GM19455 (cell line): ENCODE measurements around the gene KLC4.
"Not testable (repeated sequence)": the region's sequence is repeated elsewhere in the genome, so short reads cannot be mapped to it uniquely, and the experiment has no call there.

Experiments used
- ATAC-seq: cut with Tn5 transposase; IDR thresholded peaks from one replicate; pipeline ENCODE4 v1.9.1; 2021; ENCODE audit not compliant: unreplicated experiment

The KLC4 gene

DNA sequence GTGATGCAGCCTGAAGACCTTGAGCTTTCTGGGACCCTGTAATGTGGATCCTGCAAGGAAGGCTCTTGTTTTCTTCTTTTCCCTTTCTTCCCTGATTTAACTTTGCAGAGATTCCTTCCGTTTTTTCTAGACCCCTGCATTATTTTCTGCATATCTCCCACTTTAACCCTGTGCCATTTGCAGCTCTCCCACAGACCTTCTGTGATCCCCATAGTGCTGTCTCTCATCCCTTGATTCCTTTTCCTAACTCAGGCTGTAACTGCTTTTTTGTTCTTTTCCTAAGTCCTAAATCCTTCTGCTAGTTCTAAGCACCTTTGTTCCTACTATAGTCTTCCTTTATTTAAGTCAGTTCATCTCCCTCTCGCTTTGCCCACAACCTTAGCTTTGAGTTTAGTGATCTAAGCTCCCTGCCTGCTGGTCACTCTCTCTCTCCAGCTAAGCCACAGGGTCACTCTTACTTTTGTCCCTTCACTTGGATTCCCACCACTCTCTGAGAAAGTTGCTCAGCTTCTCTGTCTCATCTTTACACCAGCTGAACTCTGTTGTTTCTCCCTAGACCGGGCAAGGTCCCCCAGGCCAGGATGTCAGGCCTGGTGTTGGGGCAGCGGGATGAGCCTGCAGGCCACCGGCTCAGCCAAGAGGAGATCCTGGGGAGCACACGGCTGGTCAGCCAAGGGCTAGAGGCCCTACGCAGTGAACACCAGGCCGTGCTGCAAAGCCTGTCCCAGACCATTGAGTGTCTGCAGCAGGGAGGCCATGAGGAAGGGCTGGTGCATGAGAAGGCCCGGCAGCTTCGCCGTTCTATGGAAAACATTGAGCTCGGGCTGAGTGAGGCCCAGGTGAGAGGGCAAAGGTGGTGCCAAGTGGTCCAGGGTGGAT is 1.6 kb downstream of the KLC4 start:
- ATAC-seq = no peak

DNA sequence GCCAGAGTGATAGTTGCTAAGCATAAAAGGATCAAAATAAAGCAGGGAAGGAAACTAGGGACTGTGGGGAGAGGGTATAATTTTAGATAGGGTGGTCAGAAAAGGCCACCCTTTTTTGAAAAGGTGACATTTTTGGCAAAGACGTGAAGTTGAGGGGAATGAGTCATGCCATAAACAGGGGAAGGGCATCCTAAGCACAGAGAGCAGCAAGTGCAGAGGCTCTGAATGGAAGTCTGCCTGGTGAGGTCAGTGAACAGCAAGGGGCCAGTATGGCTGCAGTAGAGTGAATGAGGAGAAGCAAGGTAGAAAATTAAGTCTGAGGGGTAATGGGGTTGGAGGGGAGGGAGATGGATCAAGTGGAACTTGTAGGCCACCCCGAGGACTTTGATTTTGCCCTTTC is 2.4 kb downstream of the KLC4 start:
- ATAC-seq = no peak

DNA sequence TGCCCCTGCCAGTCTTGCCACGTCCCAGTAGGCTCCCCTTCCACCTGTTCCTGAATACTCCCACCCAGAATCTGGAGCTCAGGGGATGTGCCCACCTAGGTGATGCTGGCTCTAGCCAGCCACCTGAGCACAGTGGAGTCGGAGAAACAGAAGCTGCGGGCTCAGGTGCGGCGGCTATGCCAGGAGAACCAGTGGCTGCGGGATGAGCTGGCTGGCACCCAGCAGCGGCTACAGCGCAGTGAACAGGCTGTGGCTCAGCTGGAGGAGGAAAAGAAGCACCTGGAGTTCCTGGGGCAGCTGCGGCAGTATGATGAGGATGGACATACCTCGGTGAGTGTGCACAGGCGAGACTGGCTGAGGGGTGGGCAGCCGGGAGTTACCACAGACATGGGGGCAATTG is 3.4 kb downstream of the KLC4 start:
- ATAC-seq = no peak

DNA sequence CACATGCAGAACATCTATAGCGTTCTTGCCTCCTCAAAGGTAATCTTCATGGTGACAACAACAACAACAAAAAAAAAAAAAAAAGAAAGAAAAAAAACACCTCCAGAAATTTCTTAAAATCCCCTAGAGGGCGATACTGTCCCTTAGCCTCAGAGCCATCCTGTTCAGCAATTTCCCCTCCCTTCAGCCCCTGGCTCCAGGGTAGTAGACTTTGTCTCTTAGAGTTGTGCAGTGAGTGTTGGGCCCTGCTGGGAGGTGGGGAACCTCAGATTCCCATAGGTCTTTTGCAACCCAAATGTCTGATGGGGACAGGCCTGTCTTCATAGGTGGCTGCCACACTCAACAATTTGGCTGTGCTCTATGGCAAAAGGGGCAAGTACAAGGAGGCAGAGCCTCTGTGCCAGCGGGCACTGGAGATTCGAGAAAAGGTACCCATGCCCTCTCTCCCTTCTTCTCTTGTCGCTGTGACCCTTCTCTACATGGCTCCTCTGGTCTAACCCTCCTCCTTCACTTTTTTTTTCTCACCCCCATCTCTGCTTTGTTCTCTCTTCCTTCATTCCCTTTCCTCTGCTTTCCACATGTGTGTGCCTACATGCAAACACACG is 10.7 kb downstream of the KLC4 start:
- no peak for ATAC-seq

DNA sequence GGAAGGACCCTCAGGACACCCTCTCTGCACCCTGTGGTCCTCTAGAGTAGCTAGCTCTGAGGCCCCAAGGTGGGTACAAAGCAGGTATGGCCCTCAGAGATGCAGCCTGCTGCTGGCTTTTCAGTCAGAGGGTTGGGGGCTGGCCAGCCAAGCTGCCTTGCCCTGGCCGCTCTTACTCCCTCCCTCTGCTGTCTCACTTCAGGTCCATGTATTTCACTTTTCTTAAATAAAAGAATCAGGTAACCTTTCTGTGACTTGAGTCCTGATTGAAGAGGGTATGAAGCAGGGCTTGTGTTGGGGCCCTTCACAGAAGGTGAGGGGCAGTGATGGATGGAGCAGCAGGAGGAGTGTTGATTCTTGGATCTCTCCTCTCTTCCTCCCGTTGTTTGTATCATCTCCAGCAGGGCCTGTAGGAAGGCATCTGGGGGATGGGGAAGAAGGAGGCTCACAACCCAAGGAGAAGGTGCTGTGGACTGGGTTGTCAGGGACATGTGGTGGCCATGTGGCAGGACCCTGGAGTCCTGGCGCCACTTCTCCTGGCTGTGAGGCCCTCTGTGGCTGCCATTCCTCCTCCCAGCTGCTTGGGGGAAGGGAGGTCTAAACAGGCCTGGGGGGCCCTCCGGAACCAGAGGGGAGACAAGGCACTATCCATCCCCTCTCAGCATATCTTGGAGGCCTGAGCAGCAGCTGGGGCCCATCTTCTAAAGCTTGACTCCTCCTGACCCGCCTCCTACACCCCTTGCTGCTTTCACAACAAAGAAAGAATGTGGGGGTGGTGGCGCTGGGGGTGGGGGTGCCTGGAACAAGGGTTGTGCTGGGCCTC is 15.6 kb downstream of the KLC4 start:
- ATAC-seq = no peak

DNA sequence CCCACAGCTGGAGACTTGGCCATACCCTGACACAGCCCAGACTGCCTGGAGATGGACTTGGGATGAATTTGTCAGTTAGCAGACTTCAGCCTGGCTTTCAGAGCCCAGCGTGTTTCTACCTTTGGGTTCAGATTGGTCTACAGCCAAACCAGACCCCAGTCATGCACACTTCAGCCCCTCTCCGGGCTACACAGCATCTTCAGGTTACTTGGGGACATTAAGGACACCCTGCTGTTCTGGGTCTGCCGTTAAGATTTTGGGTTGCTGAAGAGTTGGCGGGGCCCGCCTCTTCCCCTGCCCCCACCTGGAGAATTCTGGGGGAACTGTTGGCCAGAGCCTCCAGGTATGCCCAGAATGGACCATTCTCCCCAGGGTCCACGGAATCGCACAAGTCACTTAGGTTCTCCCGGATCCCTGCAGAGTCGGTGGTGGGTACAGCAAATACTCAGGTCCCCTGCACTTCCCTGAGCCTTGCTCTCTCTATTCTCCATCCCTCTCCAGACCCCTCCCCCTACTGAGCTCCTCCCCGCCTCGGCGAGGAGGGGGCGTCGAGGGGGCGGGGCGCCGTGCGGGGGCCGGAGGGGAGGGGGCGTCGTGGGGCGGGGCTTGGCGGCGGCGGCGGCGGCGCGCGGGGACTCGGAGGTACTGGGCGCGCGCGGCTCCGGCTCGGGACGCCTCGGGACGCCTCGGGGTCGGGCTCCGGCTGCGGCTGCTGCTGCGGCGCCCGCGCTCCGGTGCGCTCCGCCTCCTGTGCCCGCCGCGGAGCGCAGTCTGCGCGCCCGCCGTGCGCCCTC is 16.4 kb downstream of the KLC4 start, which contains the start of gene PTK7:
TSS of gene PTK7 (plus strand) at position 645 of the 794 bp plus-strand sequence. CDS start 175 bp downstream, outside the sequence.
- ATAC-seq = no peak

DNA sequence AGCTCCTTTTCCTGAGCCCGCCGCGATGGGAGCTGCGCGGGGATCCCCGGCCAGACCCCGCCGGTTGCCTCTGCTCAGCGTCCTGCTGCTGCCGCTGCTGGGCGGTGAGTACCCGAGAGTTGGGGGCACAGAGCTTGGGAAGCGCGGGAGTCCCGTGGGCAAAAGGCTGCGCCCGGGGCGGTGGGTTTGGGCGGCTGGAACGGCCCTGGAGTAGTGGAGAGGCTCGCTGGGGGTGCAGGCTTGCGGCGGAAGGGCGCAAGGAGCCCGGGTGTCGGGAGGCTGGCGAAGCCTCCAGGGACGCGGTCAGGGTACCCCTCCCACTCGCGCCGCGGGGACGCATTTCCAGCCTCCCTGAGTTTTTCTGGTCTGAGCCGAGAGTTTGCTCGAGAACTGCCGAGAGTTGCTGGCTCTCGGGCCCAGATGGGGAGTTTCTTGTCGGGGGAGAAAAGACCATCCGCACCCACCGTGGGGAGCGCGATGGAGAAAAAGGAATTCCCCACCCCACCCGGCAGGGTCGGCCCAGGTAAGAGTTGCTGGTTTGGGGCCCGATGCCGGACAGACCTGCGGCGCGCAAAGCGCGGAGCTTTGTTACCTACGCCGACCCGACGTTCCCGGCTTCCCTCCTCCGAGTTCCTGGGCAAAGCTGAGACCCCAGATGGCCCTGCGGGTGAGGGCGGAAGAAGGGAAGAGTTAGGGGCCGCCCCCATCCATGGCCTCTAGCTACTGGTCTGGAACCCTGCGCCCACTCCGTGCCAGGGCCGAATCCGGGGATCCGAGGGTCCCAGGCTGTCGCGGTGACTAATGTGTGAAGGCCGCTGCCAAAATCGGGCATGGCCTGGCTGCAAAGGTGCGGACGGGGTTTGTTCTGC is 17.3 kb downstream of the KLC4 start:
- ATAC-seq = no peak

DNA sequence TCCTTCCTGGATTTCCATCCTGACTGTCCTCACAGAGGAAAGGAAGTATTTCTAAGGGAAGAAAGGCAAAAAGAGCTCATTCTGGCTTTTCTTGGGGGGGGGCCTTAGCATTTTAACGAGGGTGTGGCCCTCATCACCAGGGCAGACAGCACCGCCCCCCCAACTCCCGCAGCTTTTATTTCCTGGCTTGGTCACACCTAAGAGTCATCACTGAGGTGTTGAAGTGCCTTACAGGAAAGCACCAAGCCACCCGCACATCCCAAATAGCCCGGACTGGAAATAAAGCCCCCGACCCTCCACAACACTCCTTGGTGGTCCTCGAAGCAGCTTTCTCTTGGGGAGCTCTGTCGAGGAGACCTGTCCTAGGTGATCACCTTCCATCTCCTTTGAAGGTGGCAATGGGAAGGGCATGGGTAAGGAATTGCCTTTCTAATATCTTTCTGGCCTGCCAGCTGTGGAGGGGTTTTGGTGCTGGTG is 17.9 kb downstream of the KLC4 start:
- no peak for ATAC-seq

DNA sequence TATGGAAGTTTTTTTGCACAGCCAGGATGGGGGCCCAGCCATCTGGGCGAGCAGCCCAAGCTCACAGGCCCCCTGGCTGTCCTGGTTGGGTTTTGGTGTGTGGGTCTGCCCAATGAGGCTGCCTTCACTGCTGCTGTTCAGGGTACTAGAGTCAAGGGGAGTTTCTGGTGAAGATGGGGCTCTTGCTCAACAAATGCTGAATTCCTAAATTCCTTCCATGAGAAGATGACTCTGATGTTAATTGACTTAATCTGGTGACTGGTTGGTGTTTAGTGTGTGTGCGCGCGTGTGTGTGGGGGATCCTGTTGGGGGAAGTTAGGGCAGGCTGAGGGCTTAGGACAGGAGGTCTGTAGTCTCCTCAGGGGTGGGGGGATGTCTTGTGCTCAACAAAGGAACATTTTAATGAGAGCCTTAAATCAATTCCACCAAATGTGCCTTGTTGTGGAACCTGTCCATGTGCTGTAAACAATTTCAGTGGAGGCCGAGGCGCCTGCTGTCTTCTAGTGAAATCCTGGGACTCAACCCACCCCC is 18.6 kb downstream of the KLC4 start:
- ATAC-seq = no peak

DNA sequence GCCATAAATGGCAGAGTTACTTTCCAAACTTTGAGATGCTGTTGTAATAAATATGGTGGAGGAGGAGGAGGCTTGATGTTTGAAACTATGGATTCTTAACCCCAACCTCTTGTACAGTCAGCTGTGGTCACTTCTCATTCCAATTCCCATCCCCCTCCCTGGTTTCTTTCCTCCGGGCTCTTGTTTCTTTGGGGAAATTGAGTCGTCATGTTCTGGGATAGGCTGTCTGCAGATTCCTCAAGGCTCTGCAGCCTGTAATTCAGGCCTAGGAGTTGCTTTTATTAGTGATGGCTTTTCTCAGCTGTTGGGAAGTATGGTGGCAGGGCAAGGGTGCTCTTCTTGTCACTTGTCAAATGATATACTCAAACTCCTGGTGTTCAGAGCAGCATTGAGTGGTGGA is 19.3 kb downstream of the KLC4 start:
- no peak for ATAC-seq

DNA sequence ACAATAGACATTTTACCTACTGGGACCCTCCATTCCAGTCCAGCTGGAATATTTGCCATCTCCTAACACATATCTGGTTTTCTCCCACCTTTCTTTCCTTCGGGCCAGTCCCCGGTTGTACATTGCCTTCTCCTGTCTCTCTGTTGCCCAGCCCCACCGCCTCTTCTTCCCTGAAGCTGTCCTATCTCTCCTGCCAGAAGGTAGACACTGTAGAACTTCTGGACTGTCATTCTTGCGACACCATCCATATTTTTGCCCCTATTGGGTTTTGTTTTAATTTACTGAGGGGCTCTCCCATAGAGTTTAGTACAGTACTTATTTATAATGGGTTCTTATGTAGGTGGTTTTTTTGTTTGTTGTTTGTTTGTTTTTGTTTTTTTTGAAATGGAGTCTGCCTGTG is 21.6 kb downstream of the KLC4 start:
- no peak for ATAC-seq

DNA sequence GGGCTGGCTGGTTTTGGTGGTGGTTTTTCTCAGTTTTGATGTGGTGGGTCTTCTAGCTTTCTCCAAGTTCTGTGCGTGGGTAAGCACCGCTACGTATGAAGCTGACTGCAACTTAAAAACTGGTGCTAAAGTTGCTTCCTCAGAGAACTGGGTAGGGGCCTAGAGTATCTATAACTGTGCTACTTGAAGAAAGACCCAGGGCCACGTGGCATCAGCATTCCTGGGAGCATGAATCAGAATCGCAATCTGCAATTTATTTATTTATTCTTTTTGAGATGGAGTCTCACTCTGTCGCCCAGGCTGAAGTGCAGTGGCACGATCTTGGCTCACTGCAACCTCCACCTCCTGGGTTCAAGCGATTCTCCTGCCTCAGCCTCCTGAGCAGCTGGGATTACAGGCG is 22.5 kb downstream of the KLC4 start:
- not testable (repeated sequence) for ATAC-seq

DNA sequence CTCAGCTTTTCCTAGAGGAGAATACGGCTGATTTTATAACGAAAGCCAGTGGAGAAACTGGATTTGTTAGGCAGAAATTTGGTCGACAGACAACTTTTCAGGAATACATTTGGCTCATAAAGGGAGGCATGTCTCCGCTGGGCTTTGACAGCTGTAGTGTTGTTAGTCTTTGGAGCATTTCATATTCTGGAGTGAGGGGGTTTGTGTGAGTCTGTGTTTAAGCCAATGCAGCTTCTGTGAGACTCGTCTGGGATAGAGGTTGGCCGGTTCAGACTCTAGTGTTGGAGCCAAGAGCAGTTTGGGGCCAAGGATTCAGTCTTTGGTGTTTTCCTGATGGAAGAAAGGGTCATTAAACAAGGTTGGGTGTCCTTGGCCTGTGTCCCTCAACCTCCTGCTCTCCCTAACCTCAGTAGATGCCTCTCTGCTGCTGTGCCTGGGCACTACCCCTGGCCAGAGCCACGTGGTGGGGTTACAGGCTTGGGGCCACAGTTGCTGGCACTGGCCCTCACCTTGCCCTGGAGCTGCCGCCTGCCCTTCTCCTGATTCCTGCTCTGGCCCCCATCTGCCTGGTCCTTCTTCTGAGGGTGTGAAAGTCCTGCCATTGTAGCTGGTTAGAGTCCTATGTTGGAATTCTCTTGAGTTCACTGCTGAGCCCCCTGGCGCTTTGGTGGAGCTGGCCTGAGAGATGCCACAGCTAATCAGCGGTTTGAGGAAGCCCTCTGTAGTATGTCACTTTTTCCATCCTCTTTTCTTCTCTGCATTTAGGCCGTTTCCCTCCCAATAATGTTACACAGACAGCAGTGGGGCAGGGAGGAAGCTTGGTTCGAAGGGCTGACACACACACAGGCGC is 23.6 kb downstream of the KLC4 start:
- ATAC-seq = no peak

DNA sequence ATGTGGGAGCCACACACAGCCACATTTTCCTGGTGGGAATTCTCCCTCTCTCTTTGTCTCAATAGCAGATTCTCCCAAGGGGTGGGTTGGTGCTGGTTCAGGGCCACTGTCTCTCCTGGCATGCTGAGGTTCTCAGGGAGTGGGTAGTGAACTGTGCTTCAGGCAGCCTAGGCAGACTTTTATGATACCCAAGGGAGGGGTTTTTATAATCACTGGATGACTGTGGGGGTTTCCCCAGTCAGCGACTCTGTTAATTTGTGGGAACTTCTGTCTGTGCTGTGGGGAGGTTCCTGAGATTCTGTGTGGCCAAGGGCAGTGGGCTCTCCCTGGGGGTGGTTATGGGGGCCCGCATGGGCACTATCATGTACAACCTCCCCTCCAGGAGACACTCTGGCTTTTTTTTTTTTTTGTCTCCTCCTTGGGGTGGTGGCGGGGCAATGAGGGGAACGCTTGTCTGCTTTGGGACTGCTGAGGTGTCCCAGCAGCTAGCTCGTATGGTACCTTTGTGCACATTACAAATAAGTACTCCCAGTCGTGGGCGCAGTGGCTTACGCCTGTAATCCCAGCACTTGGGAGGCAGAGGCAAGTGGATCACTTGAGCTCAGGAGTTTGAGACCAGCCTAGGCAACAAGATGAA is 26.7 kb downstream of the KLC4 start:
- ATAC-seq = no peak

DNA sequence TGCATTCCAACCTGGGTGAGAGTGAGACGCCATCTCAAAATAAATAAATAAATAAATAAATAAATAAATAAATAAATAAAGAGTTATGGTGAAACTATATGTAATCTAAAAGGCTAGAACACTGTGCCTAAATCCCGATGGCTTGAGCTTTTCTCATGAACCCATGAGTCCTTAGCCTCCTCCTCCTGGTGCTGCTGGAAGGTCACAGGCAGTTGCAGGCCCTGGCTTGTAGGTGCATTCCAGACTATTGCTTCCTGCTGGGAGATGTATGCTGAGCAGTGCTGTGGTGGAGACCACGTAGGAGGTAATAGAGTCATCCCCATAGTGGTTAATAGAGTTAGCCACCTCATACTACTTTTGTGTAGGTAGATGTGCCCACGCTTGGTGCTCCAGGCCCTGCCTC is 29.2 kb downstream of the KLC4 start:
- no peak for ATAC-seq

DNA sequence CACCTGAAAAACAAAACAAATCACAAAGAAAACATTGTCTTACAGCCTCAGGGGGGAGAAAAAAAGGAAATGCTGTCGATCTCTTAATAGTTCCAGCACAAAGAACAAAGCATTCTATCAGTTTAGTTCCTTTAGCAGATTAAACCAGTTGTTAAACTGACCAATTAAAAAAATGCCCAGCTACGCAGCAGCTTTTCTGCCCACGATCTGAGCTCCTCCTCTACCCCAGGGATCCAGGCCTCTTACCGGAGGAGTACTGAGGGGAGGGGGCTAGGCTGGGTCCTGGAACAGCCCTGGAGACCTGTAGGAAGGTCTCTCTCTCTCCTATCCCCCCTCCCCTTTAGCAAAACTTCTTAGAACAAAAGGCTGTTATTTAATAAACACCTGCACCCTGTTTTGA is 30.0 kb downstream of the KLC4 start:
- no peak for ATAC-seq

DNA sequence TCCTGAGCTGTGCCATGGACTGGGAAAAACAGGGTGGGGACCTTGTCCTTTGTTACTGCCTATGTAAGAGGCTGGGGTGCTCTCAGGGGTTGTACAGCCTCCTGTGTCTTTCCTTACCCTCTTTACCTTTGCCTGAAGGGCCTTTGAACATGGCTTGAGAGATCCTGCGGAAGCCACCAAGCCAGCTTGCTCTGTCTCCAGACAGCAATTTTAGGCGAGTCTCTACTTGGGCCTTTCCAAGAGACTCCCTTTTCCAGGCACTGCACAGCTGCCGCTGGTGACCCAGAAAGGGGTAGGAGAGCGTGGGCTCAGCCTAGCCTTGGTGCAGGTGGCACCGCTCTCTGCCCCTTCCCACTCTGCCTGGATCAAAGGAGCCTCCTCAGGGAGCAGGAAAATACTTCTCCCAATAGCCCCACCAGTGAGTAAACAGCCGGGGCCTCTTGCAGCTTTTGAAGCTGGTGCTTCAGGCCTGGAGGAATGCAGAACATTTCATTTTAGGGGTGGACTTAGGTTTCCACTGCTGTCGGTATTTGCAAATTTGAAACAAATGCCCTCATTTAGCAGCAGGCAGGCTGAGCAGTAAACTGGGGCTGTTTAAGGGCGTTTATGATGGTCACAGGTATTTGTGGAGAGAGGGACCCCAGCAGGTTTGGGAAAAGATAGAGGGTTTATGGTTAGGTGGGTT is 30.6 kb downstream of the KLC4 start:
- ATAC-seq = no peak

DNA sequence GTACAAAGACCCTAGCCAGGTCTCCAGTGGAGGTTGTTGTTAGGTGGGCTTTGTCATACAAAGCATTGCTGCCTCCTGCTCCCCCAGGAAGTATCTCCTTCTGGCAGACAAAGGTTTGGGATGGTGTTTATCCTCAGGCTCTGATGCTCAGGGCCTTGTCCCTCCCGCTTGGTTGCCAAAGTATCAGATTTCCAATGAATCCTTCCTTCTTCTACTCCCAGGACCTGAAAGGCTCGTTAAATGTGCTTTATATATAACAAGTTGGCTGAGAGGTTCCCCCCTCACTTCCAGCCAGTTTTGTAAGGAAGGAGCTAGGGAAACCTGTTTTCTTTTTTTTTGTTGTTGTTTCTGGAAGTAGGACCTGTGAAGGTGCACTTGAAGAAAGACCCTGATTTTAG is 31.1 kb downstream of the KLC4 start:
- no peak for ATAC-seq
